ENCODE measurements around the gene ST6GAL1.

GRCh38 chr3:187120326-187120725, 190.0 kb downstream of the ST6GAL1 start:
- TF ChIP-seq POLR2AphosphoS5 (IDR thresholded peaks at IDR 0.05) (no peak), CTCF (IDR thresholded peaks at IDR 0.05) (no peak), EP300 (IDR thresholded peaks at IDR 0.05) (no peak)

Data from upper lobe of left lung (tissue), 4 donors.